HG02588 (cell line): ENCODE results near the gene STX17.
"Not testable (repeated sequence)": the region's sequence is repeated elsewhere in the genome, so short reads cannot be mapped to it uniquely, and the experiment has no call there.

Experiments used
- ATAC-seq: cut with Tn5 transposase; IDR thresholded peaks from one replicate; pipeline ENCODE4 v1.9.1; 2021; ENCODE audit warnings: mild to moderate bottlenecking, moderate library complexity; ENCODE audit not compliant: unreplicated experiment

STX17 gene

GRCh38 chr9:99966716-99967115, 60.3 kb downstream of the STX17 start:
- ATAC-seq: no peak

- no peak for ATAC-seq
Measured at GRCh38 chr9:99967457-99967856, 61.0 kb downstream of the STX17 start.

DNA sequence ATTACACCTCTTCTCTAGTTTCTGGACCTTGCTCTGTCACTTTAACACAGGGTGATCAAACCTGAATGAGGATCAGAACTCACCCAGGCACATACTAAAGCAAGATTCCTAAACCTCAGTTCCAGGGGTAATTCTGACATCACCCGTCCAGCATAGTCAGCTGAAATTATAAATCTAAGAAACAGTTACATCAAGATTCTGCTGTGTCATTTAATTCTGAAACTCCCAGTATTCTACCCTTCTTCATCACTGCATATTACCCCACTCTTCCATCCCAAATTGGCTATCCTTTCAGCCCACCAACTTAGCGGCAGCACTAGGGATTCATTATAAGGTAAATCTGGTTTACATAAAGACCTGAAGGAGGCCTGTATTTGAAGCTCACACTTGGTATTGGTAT, 64.0 kb downstream of the STX17 start:
- no peak for ATAC-seq

DNA sequence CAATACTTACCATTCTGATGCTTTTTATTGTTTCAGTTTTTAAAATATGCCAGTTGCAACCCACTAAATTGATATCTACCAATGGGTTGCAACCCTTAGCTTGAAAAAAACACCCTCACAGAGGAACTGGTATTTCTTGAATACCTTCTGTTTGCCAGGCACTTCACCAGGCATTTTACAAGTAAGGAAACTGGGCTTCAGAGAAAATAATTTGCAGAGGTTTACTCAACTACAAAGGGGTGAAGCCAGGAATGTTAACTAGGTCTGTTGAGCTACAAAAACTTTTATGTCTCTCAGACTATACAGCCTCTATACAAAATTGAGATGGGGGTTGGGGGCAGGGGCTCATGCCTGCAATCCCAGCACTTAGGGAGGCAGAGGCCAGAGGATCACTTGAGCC, 65.0 kb downstream of the STX17 start:
- no peak for ATAC-seq

DNA sequence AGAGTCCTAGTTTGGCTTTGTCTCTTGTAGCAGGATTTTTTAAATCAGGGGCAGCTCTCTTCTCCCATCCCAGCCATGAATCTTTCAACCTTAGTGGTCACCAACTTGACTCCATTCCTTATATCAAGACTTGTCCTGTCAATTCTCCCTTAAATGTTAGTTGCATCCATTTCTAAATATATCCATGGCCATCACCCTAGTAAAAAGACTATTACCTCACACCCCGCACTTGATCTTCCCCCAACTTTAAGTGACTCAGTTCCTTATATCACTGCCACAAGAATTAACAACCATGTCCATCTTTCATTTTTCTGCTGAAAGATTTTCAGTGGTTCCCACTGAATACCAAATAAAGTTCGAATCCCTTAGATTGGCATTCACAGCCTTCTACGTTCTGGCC, 67.0 kb downstream of the STX17 start:
- ATAC-seq: no peak

- no peak for ATAC-seq
Measured at GRCh38 chr9:99977033-99977792, 70.8 kb downstream of the STX17 start.

- ATAC-seq: no peak
Measured at GRCh38 chr9:99978221-99978620, 71.8 kb downstream of the STX17 start.

DNA sequence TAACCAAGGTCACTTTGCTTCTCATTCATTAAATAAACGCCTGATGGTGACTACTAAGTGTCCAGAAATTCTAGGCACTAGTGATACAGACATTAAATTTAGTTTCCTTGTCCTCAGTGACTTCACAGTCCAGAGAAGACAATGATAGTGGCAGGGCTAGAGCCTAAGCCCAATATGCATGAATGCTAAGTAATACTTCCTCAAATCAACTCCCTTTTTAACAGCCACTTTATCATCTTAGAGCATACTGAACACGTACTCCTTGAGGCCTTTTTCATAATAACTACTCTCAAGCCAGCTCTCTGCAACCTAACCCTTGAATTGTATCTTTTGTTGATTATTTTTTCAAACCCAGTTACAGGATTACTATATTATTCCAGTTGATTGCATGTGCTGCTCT, 74.1 kb downstream of the STX17 start:
- ATAC-seq: no peak

GRCh38 chr9:99986642-99987041, 80.2 kb downstream of the STX17 start:
- no peak for ATAC-seq

DNA sequence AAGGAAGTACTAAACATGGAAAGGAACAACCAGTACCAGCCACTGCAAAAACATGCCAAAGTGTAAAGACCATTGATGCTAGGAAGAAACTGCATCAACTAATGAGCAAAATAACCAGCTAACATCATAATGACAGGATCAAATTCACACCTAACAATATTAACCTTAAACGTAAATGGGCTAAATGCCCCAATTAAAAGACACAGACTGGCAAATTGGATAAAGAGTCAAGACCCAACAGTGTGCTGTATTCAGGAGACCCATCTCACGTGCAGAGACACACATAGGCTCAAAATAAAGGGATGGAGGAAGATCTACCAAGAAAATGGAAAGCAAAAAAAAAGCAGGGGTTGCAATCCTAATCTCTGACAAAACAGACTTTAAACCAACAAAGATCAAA, 84.1 kb downstream of the STX17 start:
- not testable (repeated sequence) for ATAC-seq

DNA sequence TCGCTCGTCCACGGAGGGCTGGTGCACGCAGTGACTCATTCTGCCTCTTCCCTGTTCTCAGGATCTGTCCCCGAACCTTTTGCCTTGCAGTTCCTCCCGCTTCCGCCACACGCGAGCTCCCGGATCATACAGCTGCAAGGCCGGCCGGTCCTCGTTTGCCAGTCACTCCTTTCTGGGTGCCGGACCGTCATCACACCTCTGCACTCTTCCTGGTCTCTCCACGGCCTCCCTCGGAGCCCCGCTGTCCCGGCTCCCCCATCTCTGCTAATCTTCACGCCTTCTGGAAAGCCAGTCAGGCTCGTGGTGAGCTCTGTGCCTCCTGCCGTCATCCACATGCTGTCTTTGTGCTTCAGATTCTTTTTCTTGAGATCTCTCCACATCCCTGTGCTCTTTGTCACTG, 91.8 kb downstream of the STX17 start:
- no peak for ATAC-seq

DNA sequence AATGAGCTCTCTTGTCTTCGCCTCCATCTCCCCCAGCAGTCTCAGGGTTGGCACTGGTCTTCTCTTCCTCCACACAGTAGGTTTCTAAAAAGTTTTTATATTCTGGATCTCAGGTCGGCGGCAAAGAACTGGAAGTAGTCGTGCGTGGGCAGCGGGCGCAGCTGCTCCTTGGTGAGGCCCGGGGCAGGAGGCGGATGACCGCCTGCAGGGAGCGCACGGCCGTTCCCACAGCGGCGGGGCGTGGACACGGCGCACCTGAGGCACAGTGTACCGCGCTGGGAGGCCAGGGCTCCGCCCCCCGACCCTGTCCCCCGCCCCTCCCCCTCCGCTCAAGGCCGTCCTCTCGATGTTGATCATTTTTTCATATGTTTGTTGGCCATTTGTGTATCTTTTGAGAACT, 92.4 kb downstream of the STX17 start:
- ATAC-seq: no peak

DNA sequence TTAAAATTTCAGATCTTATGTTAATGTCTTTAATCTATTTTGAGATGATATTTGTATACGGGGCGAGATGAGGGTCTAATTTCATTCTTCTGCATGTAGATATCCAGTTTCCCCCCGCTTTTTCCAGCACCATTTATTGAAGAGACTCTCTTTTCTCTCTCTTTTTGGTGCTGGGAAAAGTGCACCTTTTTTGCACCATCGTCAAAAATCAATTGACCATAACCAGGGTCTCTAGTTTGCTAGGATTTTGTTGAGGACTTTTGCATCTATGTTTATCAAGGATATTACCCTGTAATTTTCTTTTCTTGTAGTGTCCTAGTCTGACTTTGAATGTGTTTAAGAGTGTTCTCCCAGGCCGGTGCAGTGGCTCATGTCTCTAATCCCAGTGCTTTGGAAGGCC, 93.3 kb downstream of the STX17 start:
- no peak for ATAC-seq

DNA sequence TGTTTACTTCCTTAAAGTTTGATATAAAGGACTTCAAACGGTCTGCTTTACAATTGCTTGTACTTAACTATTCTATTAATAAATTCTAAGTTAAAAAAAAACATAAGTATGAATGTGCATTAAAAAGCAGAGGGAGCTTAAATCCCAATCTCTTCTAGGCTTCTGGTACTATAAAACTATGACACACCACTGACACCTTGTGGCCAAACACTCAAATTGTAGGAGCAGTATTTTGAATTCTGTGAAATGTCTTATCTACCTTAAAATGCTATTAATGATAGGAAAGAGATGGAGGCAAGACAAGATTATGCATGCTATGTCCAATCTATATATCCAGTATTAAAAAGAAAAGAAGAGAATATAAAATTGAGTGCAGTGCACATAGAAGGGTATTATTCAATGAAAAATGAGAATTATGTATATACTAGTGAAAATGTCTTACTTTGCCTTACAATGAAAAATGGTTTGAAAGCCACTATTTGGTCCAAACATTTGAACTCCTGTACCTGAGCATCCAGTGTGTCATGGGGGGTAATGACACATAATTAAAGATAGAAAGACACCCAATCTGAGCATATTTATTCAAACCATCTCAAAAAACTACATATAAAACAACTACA, 104.7 kb downstream of the STX17 start:
- no peak for ATAC-seq

DNA sequence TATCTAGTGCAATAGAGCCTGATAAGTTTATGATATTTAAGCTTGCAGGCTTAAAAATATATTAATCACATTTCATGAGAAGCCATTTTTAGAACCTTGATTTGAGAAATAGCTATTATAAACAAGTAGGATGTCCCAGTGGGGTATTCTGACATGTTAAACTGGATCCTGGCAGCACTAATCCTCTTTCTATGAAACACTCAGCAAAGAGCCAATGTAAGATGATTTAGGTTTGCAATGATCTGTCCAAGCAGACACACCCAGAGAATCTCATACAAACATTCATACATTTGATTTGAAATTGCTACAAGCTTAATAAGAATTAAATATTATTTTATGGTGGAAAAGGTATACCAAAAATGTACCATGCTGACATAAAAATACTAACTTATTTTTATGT, 105.8 kb downstream of the STX17 start:
- ATAC-seq: no peak

GRCh38 chr9:100013573-100013972, 107.1 kb downstream of the STX17 start:
- no peak for ATAC-seq

DNA sequence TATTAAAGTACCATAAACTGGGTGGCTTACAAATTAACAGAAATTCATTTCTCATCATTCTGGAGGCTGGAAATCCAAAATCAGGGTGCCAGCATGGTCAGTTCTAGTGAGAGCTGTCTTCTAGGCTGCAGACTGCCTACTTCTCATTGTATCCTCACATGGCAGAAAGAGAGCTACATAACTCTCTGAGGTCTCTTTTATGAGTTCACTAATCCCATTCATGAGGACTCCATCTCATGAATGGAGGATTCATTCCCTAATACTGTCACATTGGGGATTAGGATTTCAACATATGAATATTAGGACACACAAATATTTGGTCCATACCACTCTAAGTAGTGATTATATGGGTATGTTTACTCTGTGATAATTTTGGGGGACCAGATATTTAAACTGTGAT, 108.4 kb downstream of the STX17 start:
- no peak for ATAC-seq

GRCh38 chr9:100019541-100019940, 113.1 kb downstream of the STX17 start:
- no peak for ATAC-seq
